OCI-LY7 (cell line): ENCODE data around the gene MUC7. TPM values are rescaled to one million over a fixed set of nuclear protein-coding genes. Genes with fewer than 3 reads are reported as not detected.

Experiments used
- BruUV-seq: library from RNA; stranded (reverse); fragments of 400-500 nt; replicated peaks from 2 replicates; lab custom pipeline; 2021; lab: Mats Ljungman, UMichigan
- CTCF ChIA-PET: fragments of 300-600 bp; sonication (Branson Sonifier 250); formaldehyde crosslinking; loops from one replicate; lab custom pipeline; 2022; ENCODE audit warnings: antibody characterized with exemption; ENCODE audit not compliant: unreplicated experiment; lab: Charles Lee
- POLR2A ChIA-PET: fragments of 300-600 bp; sonication (Branson Sonifier 250); formaldehyde crosslinking; loops from one replicate; lab custom pipeline; 2022; ENCODE audit warnings: antibody characterized with exemption; lab: Charles Lee
- DNase-seq: peaks from one replicate; pipeline ENCODE4 v3.0.0-alpha.2; 2015; ENCODE audit warnings: low spot score
- H2AFZ ChIP-seq: fragments of 200-600 bp; sonication (generic), shearing (Covaris generic); 2 replicates; pipeline ENCODE4 v1.6.1; 2014; ENCODE audit warnings: mild to moderate bottlenecking, antibody characterized with exemption, low read length, moderate library complexity
- H3K27ac ChIP-seq: fragments of 200-600 bp; sonication (generic); 2 replicates; pipeline ENCODE4 v1.5.1; 2014; ENCODE audit warnings: mixed run types, low read depth, mild to moderate bottlenecking, moderate library complexity, low read length, inconsistent platforms; ENCODE audit not compliant: poor library complexity, severe bottlenecking
- H3K36me3 ChIP-seq: fragments of 200-600 bp; sonication (generic); 2 replicates; pipeline ENCODE4 v1.6.1; 2014; ENCODE audit warnings: mild to moderate bottlenecking, antibody characterized with exemption, low read length, moderate library complexity, mixed read lengths; ENCODE audit not compliant: insufficient read depth
- H3K4me1 ChIP-seq: fragments of 200-600 bp; sonication (generic); 2 replicates; pipeline ENCODE4 v1.5.1; 2014; ENCODE audit warnings: mild to moderate bottlenecking, low read length; ENCODE audit not compliant: insufficient read depth, poor library complexity, severe bottlenecking
- H3K4me2 ChIP-seq: fragments of 200-600 bp; sonication (generic); 2 replicates; pipeline ENCODE4 v1.6.1; 2014; ENCODE audit warnings: mild to moderate bottlenecking, low read length
- H3K4me3 ChIP-seq: fragments of 200-600 bp; sonication (generic); 2 replicates; pipeline ENCODE4 v1.5.1; 2014; ENCODE audit warnings: mild to moderate bottlenecking, low read depth, low read length; ENCODE audit not compliant: poor library complexity, severe bottlenecking
- H3K79me2 ChIP-seq: fragments of 200-600 bp; sonication (generic); 2 replicates; pipeline ENCODE4 v1.6.1; 2016; ENCODE audit warnings: low read depth, mild to moderate bottlenecking, low read length, moderate library complexity, mixed read lengths; ENCODE audit not compliant: insufficient read depth
- H3K9me2 ChIP-seq: fragments of 200-600 bp; sonication (generic); 2 replicates; pipeline ENCODE4 v1.6.1; 2016; ENCODE audit warnings: mild to moderate bottlenecking, low read length, mixed read lengths; ENCODE audit not compliant: insufficient read depth
- H3K9me3 ChIP-seq: fragments of 200-600 bp; sonication (generic); 2 replicates; pipeline ENCODE4 v1.6.1; 2014; ENCODE audit warnings: mild to moderate bottlenecking, mixed run types, low read length, mixed read lengths
- H4K20me1 ChIP-seq: fragments of 200-600 bp; sonication (generic); 2 replicates; pipeline ENCODE4 v1.6.1; 2014; ENCODE audit warnings: mild to moderate bottlenecking, antibody characterized with exemption, low read length, moderate library complexity, mixed read lengths; ENCODE audit not compliant: insufficient read depth
- EZH2phosphoT487 ChIP-seq: fragments of 200-600 bp; sonication (generic); IDR thresholded peaks from 2 replicates; pipeline ENCODE4 v1.6.1; 2018; ENCODE audit warnings: low read depth, borderline replicate concordance, mild to moderate bottlenecking, mixed run types, antibody characterized with exemption, low read length, moderate library complexity, mixed read lengths
- intact Hi-C: fragments of 100-400 bp; cut with micrococcal nuclease; formaldehyde crosslinking; loops from one replicate; pipeline ENCODE4 v1.10.0; 2022; ENCODE audit not compliant: unreplicated experiment
- total RNA-seq, 2 experiments: library from RNA; depleted of rRNA in 1 of 2; stranded (reverse); fragments of >200 nt in 1 of 2; shearing (Covaris generic) in 1 of 2; gene quantifications; 2 replicates each; pipeline ENCODE4 v1.2.3, GENCODE V29; 2014 to 2022
- TF ChIP-seq, protein P1 (sequence below): fragments of 200-600 bp; sonication (generic); conservative IDR thresholded peaks from 2 replicates; pipeline ENCODE4 v1.5.1; 2014; ENCODE audit warnings: mild to moderate bottlenecking, antibody characterized with exemption, low read length, moderate library complexity, mixed read lengths

Gene MUC7
- total RNA-seq, 2 experiments from 2014 or later = not detected

DNA sequence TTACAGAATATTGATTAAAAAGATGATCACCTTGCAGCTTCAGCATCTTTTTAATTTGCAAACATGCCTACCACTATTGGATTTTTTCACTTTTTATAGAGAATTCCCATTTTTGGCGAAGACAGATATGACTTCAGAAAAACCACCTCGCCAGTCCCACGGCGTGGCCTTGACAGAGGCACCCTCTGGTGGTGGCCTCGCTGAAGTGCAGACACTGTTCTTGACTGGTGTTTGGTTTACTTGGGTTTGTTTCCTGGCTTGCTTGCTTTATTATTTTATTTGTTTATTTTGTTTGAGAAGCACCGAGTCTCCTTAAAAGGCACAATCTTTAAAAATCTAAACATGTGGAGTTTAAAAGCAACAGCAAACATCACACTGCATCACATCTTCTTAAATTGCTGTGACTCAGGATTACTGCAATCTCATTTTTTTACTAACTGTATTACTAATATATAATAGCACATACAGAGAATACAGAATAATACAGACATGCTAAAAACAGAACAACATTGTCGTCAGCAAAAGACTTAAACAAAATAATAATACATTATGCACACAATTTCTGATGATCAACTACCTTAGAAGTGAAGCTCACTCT lies 33.3 kb downstream of the MUC7 start:
- no TSS peak for BruUV-seq
- 0 out of 2 replicates have a peak overlapping the region, but pooled peaks have one; percentile 5 for H2AFZ ChIP-seq
- CTCF ChIA-PET = no interaction called here

GRCh38 chr4:70508801-70509200 lies 36.8 kb downstream of the MUC7 start:
- BruUV-seq = no TSS peak
- POLR2A ChIA-PET = interaction anchor here (0.5 kb wide), 1 partner anchor 453 kb away, joined by 3 read pairs; no protein-coding TSS in a partner anchor

More for the DNA sequence above, 33.3 kb downstream of the MUC7 start:
- H3K9me3 ChIP-seq = no peaks in the 10 kb centered on the region
- TF ChIP-seq, protein P1, sequence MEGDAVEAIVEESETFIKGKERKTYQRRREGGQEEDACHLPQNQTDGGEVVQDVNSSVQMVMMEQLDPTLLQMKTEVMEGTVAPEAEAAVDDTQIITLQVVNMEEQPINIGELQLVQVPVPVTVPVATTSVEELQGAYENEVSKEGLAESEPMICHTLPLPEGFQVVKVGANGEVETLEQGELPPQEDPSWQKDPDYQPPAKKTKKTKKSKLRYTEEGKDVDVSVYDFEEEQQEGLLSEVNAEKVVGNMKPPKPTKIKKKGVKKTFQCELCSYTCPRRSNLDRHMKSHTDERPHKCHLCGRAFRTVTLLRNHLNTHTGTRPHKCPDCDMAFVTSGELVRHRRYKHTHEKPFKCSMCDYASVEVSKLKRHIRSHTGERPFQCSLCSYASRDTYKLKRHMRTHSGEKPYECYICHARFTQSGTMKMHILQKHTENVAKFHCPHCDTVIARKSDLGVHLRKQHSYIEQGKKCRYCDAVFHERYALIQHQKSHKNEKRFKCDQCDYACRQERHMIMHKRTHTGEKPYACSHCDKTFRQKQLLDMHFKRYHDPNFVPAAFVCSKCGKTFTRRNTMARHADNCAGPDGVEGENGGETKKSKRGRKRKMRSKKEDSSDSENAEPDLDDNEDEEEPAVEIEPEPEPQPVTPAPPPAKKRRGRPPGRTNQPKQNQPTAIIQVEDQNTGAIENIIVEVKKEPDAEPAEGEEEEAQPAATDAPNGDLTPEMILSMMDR = peak; percentile 98
- no peak for TF ChIP-seq EZH2phosphoT487
- no peak overlapping the region for H3K4me3 ChIP-seq
- no peaks in the 10 kb centered on the region for H3K9me2 ChIP-seq
- no peak overlapping the region for H3K27ac ChIP-seq
- H4K20me1 ChIP-seq = no peaks in the 10 kb centered on the region
- H3K4me2 ChIP-seq = no peak overlapping the region
- peak; percentile 59 for DNase-seq
- H3K79me2 ChIP-seq = no peaks in the 10 kb centered on the region
- POLR2A ChIA-PET = no interaction called here
- no peaks in the 10 kb centered on the region for H3K4me1 ChIP-seq
- intact Hi-C loops = loop anchor here (5.0 to 10.0 kb wide), 2 partner anchors 190 to 818 kb away; no protein-coding TSS in a partner anchor
- no peaks in the 10 kb centered on the region for H3K36me3 ChIP-seq

More at GRCh38 chr4:70508801-70509200, 36.8 kb downstream of the MUC7 start:
- DNase-seq = no peak
- CTCF ChIA-PET = no interaction called here
- H3K4me1 ChIP-seq = no peaks in the 10 kb centered on the region
- no peaks in the 10 kb centered on the region for H3K36me3 ChIP-seq
- H3K9me3 ChIP-seq = no peaks in the 10 kb centered on the region
- no peaks in the 10 kb centered on the region for H4K20me1 ChIP-seq
- H3K4me2 ChIP-seq = no peak overlapping the region
- H3K27ac ChIP-seq = no peak overlapping the region
- intact Hi-C loops = loop anchor here (5.0 to 10.0 kb wide), 2 partner anchors 194 to 822 kb away; no protein-coding TSS in a partner anchor
- no peak overlapping the region for H2AFZ ChIP-seq
- no peaks in the 10 kb centered on the region for H3K9me2 ChIP-seq
- TF ChIP-seq, protein P1 = no peak
- TF ChIP-seq EZH2phosphoT487 = no peak
- no peaks in the 10 kb centered on the region for H3K79me2 ChIP-seq
- H3K4me3 ChIP-seq = no peak overlapping the region
